SH-SY5Y (cell line): ENCODE data around the gene CPLX1.

Experiments used
- GATA2 ChIP-seq: IDR thresholded peaks from 2 replicates; pipeline ENCODE4 v1.6.1; 2011; ENCODE audit warnings: mild to moderate bottlenecking, low read depth, low read length
- GATA3 ChIP-seq: IDR thresholded peaks from 2 replicates; pipeline ENCODE4 v1.6.1; 2011; ENCODE audit warnings: low read depth, mild to moderate bottlenecking, low read length, moderate library complexity

The CPLX1 gene

GRCh38 chr4:761086-761485 lies 64.8 kb downstream of the CPLX1 start:
- no peak for TF ChIP-seq GATA2
- no peak for TF ChIP-seq GATA3

- TF ChIP-seq GATA3 (no peak), GATA2 (no peak)
Measured at GRCh38 chr4:760616-761015, 65.3 kb downstream of the CPLX1 start.

DNA sequence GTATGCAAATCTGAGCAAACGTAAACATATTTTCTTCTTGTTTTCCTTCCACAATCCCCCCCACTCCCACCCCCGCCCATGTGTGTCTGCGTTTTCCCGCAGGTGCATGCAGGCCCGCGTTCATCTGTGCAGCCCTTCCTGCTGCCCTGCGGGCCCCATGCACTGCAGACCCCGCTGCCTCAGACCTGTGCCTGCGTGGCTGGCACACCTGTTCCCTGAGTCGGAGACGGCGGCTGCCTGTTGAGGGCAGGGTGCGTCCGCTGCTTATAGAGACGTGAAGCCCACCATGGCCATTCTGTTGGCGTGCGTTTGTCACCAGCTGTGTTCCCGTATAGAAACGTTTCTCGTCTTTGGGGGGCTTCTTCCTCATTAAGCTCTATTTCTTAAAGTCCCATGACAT lies 68.8 kb downstream of the CPLX1 start:
- TF ChIP-seq GATA3 (no peak), GATA2 (no peak)

DNA sequence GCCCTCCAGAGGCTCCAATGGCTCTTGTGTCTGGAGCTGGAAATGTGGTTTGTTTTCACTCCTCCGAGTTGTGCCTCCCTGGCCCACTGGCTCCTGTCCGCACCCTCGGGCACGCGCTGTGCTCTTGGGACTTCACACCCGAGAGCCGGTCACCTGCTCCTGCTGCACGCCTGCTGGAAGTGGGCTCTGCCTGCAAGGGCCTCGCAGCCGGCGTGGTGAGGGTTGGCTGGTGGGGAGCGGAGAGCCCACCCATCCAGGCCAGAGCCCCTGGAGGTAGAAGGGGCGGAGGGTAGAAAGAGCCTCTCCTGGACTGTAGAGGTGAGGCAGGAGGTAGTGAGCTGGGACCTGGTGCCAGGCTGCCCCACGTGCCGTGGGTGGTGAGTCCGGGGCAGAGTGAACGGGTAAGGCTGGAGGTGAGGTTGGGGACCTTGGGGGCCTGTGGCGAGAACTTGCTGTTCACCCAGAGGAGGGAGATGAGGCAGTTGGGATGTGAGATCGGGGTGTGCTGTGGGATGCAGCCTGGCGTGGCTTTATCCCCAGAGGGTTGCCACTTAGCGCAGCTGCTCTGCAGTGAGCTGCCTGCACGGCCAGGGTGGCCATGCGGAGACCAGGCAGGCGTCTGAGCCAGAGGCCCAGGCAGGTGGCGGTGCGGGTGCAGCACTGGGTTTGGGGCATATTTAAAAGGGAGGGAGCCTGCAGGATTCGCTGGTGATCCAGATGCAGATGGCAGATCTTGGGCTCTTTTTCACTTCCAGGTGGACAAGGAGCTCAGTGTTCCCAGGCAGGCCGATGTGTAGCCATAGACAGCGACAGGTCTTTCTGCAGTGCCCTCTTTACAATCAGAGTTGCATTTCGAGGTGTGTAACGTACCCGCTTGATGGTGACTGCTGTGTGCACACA lies 71.5 kb downstream of the CPLX1 start:
- TF ChIP-seq GATA2 (no peak), GATA3 (no peak)

DNA sequence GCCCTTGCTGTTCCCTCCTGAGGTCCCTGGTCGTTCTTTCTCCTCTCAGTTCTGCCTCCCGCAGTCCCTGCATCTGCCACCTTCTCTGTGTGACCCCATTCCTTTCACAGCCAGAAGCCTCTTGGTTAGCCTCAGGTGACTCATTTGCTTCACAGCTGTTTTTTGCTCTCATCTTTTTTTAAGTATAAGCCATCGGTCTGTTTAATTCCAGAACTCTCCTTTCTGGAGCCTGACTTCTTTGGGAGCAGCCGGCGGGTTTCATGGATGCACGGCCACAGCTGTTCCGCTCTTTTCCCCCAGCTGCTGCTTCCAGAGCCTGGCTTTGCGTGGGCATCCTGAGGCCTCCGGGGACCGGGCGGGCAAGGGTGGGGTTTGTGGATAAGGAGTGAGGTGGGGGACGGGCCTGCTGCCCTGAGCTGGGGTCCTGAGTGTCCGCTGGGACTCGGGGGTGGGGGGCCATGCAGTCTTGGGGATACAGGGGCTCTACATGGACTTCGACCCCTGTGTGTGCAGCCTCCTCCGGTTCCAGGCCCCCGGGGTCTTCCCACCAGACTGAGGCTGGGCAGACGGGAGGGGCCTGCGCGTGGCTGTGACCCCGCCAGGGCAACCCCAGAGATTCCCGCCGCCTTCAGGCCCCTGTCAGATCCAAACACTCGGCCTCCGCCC lies 73.6 kb downstream of the CPLX1 start:
- TF ChIP-seq GATA3, result no peak
- TF ChIP-seq GATA2, result no peak

DNA sequence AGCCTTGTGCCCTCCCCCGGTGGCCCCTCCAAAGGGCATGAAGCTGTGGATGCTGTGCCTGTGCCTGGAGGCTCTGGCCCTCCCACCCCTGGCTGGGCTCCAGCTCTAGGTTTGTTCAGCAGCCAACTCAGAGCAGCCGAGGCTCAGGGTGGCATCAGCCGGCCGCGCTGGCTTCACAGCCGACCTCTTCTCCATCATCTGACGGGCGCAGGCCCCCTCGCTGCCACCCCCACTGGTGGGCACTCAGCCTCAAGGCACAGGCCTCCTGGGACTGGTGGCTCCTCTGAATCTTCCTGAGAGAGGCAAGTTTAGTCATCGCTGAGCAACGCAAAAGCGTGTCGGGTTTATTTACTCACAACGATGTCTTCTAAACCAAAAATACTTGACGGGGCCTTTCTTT lies 74.3 kb downstream of the CPLX1 start:
- TF ChIP-seq GATA2 (no peak), GATA3 (no peak)

GRCh38 chr4:749698-750666 lies 75.9 kb downstream of the CPLX1 start:
- no peak for TF ChIP-seq GATA2
- no peak for TF ChIP-seq GATA3

DNA sequence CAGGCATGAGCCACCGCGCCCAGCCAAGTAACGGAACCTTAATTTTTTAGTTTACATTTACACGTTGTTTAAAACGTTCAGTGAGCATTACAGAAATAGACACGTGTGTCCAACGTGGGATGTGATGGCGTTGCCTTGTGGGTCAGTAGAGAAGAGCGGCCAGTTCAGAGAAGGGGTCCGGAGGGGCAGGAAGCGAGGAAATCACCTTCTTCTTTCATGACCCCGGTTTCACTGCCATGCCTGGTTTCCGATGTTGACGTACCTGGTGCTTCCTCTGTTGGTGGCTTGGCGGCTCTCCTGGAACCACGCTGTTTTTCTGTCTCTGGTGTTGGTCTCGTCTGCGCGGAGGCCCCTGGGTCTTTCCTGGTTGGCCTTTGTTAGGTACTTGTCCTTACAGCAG lies 77.5 kb downstream of the CPLX1 start:
- TF ChIP-seq GATA3 (no peak), GATA2 (no peak)

GRCh38 chr4:747546-748170 lies 78.3 kb downstream of the CPLX1 start:
- no peak for TF ChIP-seq GATA3
- no peak for TF ChIP-seq GATA2

GRCh38 chr4:744212-744841 lies 81.6 kb downstream of the CPLX1 start:
- no peak for TF ChIP-seq GATA2
- TF ChIP-seq GATA3, result no peak

- TF ChIP-seq GATA2 (no peak), GATA3 (no peak)
Measured at GRCh38 chr4:743463-744211, 82.3 kb downstream of the CPLX1 start.

- no peak for TF ChIP-seq GATA2
- no peak for TF ChIP-seq GATA3
Measured at GRCh38 chr4:742742-743311, 83.1 kb downstream of the CPLX1 start.
